Central memory CD4-positive, alpha-beta T cell (primary cell): ENCODE data around the gene GSPT1.
"Not testable (repeated sequence)": the region's sequence is repeated elsewhere in the genome, so short reads cannot be mapped to it uniquely, and the experiment has no call there.

Source experiments
- DNase-seq: peaks from one replicate; pipeline ENCODE4 v3.0.0; 2022
- total RNA-seq, 3 experiments: gene quantifications; one replicate each; lab custom pipeline; 2026; lab: John Stamatoyannopoulos, UW

Gene GSPT1
- total RNA-seq: 206 to 448 (median 214) reads per million in 3 experiments

DNA sequence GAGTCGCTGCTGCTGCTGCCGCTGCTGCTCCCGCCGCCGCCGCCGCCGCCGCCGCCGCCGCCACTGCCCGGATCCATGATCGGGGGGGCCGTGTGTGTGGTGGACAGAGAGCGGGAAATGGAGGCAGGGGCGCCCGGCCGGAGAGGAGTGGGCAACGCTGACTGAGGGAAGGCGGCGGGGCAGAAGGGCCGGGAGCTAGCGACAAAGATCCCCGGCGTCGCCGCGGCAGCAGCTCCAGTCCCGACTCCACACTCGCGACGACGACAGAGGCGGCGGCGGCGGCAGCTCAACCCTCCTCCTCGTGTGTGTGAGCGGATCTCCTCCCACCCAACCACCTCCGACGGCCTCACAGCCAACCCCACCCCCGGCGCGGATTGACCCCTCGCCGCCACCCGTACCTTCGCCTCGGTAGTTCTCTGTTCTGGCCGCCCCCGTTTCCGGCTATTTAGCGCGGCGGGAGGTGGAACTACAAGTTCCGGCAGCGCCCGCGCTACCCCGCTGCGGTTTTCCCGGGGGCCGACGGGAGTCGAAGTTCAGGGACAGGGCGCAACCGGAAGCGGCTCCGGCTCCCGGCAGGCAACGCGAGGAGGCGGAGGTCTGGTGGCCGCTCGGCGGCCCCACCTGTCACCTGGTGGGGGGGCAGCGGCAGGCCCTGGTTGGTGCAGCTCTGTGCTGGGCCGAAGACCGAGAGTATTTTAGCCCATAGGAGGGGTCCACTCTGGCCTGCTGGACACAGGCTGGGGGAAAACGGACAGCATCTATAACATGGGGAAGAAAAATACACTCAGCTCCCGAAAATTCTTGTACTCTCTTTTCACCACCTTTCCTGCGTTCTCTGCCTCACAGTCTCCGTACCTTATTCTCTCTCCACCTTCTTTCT lies at the start of gene GSPT1:
GSPT1 (minus strand) TSS at position 313 of the 880 bp plus-strand sequence; CDS start at position 77, 236 bp downstream.
- DNase-seq: peak; percentile 99

DNA sequence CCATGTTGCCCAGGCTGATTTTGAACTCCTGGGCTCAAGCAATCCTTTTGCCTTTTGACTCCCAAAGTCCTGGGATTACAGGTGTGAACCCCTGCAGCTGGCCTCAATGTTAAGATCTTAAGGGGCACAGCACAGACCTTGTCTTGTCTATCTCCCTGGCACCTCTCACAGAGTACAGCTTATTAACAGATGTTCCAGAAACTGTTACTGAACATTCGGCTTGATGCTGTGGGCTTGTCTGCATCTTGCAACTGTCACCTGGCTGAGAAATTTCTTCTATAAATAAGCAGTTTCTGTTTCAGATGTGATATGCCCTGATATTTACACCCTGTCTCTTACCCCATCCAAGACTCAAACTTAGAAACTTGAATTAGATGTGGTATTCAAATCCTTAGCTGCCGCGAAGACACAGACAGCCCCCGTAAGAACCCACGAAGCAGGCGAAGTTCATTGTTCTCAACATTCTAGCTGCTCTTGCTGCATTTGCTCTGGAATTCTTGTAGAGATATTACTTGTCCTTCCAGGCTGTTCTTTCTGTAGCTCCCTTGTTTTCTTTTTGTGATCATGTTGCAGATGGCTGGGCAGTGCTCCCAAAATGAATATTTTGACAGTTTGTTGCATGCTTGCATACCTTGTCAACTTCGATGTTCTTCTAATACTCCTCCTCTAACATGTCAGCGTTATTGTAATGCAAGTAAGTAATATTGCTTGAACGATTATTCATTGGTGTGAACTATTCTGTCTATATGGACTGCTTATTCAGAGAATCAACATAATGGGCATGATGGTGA lies 49.2 kb upstream of the GSPT1 start, which contains the start of gene TNFRSF17:
TNFRSF17 (plus strand) TSS at position 450 of the 791 bp plus-strand sequence; CDS start at position 565, 115 bp downstream.
- DNase-seq: no peak

DNA sequence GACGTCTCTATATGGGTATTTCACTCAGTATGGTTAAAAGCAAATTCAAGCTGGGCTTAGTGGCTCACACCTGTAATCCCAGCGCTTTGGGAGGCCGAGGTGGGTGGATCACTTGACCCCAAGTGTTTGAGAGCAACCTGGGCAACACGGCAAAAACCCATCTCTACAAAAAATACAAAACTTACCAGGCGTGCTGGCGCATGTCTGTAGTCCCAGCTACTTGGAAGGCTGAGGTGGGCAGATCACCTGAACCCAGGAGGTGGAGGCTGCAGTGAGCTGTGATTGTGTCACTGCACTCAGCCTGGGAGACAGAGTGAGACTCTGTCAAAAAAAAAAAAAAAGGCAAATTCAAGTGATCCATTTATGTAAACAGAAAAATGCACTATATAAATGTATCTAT lies 48.0 kb upstream of the GSPT1 start:
- DNase-seq: no peak

DNA sequence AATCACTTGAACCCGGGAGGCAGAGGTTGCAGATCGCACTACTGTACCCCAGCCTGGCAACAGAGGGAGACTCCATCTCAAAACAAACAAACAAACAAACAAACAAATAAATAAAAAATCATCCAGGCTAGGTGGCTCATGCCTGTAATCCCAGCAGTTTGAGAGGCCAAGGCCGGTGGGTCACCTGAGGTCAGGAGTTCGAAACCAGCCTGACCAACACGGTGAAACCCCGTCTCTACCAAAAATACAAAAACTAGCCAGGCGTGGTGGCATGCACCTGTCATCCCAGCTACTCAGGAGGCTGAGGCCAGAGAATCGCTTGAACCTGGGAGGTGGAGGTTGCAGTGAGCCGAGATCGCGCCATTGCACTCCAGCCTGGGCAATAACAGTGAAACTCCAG lies 47.2 kb upstream of the GSPT1 start:
- not testable (repeated sequence) for DNase-seq

DNA sequence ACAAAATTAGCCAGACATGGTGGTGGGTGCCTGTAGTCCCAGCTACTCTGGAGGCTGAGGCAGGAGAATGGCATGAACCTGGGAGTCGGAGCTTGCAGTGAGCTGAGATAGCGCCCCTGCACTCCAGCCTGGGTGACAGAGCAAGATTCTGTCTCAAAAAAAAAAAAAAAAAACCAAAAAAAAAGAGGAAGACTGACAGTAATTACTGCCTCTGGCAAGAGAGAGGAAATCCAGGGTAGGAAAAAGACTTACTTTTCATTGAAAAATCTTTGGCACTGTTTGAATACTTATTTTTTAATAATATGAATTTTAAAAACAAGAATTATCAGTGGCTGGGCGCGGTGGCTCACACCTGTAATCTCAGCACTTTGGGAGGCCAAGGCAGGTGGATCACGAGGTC lies 46.7 kb upstream of the GSPT1 start:
- not testable (repeated sequence) for DNase-seq

DNA sequence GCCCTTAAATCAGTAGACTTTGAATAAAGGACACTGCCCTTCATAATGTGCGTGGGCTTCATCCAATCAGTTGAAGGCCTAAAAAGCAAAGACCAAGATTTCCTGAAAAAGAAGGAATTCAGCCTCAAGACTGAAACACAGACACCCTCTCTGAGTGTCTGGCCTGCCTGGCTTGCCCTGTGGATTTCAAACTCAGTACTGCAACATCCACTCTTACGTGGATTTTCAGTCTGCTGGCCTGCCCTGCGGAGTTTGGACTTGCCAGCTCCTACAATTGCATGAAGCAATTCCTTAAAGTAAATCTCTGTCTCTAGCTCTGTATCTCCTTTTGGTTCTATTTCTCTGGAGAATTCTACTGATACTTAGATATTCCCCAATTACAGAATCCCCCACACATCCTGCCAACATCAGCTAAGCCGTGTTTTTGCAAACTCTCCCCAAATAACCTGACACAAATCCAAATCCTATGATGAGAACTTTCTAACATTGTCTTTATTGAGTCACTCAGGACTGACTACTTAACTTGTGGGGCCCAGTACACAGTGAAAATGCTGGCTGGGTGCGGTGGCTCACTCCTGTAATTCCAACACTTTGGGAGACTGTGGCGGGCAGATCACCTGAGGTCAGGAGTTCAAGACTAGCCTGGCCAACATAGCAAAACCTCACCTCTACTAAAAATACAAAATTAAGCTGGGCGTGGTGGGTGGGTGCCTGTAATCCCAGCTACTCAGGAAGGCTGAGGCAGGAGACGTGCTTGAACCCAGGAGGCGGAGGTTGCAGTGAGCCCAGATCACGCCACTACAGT lies 42.0 kb upstream of the GSPT1 start:
- no peak for DNase-seq

DNA sequence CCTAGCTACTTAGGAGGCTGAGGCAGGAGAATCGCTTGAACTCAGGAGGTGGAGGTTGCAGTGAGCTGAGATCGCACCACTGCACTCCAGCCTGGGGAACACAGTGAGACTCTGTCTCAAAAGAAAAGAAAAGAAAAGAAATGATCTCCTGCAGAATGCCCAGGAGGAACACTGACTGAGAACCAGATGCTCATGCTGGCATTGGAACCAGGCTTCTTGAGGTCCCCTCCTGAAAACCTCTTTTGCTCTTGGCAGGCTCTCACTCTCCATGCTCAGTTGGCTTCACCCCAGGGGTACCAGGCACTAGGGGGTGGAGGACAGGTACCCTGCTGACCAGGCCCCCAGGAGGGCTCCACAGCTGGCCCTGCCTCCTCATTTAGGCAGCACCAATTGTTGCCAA lies 40.8 kb upstream of the GSPT1 start:
- no peak for DNase-seq

DNA sequence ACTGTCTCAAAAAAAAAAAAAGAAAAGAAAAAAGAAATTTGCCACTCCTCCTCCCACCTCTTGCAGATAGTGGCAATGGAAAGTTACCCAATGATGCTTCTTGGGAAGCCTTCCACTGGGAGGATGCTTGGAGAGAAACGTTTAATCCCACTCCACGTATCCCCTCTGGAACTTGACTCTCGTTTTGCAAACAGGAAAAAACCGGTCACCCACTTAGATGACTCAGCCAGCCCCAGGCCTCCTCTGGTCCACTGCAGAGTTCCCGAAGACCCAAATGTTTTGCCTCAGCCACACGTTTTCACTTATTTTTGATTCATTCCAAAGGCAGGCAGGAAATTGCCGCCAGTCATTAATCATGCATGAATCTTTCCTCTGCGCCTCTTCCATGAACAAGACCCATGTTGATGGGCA lies 40.0 kb upstream of the GSPT1 start:
- DNase-seq: no peak

DNA sequence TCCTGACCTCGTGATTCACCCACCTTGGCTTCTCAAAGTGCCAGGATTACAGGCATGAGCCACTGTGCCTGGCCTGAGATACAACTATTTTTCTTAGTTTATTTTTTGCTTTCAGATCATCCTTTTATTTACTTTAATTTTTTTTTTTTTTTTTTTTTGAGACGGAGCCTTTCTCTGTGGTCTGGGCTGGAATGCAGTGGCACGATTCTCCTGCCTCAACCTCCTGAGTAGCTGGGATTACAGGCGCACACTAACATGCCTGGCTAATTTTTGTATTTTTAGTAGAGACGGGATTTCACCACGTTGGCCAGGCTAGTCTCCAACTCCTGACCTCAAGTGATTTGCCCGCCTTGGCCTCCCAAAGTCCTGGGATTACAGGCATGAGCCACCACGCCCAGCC lies 37.8 kb upstream of the GSPT1 start:
- not testable (repeated sequence) for DNase-seq

DNA sequence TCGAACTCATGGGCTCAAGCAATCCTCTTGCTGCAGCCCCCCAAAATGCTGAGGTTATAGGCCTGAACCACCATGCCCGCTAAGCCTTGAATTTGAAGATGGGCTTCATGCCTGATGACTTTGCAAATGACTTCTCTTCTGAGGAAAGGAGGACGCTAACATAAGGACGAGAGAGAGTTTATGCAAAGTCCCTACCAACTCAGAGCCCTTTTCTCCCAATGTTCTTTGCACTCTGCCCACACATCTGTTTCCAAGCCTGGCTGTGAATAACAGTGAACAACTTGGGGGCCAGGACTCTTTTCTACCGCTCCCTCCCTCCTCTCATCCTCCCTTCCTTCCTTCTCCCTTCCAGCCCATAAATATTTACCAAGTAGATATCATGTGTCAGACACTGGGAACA lies 34.6 kb upstream of the GSPT1 start:
- DNase-seq: no peak

DNA sequence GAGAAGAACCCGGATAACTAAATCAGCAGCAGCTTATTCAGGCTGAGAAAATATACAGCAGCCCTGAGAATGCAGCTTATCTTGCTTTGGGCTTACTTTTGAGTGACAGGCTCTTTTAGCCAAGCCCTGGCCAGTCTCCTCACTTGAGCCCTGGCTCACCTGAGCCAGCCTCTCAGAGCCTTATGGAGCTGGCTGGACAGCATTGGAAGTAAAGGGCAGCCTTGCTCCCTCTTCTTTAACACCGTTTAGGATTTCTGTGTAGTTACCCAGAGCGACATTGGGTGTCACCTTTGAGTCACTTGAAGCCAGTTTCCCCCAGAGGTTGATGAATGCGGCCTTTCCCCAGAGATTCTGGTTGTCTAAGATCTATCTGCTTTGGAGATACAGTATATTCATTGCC lies 33.8 kb upstream of the GSPT1 start:
- no peak for DNase-seq

DNA sequence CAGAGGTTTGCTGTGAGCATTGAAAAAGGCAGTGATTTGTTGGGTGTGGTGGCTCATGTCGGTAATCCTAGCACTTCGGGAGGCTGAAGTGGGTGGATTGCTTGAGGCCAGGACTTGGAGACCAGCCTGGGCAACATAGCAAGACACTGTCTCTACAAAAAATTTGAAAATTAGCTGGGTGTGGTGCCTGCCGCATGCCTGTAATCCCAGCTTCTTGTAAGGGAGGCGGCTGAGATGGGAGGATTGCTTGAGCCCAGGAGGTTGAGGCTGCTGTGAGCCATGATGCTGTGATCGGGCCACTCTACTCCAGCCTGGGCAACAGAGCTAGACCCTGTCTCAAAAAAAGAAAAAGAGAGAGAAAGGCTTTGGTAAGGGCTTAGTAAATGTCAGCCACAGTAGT lies 33.1 kb upstream of the GSPT1 start:
- DNase-seq: no peak

DNA sequence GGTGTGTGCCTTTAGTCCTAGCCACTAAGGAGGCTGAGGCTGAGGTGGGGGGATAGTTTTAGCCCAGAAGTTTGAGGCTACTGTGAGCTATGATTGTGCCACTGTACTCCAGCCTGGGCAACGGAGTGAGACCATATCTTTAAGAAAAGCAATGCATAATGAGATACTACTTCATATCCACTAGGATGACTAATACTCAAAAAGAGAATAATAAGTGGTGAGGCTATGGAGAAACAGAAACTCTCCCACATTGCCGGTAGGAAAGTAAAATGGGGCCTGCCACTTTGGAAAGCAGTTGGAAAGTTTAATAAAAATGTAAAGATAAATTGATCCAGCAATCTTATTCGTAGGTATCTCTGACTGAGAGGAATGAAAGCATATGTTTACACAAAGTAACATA lies 30.7 kb upstream of the GSPT1 start:
- DNase-seq: no peak

DNA sequence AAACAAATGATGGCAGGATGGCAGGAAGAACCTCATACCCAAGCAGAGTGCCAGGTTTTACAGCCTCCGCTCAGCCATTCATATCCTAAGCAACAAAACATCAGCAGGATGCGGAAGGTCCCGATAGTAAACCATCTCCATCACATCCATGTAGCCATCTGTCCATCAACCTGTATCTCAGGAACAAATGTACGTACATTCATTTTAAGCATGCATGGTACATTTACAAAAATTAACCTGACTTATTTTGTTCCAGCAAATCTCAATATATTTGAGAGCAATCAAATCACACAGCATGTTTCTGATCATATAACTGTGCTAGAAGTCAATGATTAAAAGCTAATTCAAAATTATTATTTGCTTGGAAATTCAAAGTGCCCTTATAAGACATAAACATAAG lies 26.2 kb upstream of the GSPT1 start, which contains the start of gene NPIPB2:
NPIPB2 (minus strand) TSS at position 101 of the 400 bp plus-strand sequence; CDS start at position 101, 0 bp downstream.
- DNase-seq: not testable (repeated sequence)

DNA sequence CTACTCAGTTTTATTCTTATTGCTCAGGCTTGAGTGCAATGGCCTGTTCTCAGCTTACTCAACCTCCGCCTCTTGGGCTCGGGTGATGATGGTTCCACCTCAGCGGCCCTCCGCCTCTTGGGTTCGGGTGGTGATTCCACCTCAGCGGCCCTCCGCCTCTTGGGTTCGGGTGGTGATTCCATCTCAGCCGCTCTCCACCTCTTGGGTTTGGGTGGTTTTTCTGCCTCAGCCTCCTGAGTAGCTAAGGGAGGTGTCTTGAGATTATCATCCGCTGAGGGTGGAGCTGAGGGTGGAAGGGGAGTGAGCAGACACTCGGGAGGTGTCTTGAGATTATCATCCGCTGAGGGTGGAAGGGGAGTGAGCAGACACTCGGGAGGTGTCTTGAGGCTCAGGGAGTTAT lies 11.6 kb upstream of the GSPT1 start:
- not testable (repeated sequence) for DNase-seq

DNA sequence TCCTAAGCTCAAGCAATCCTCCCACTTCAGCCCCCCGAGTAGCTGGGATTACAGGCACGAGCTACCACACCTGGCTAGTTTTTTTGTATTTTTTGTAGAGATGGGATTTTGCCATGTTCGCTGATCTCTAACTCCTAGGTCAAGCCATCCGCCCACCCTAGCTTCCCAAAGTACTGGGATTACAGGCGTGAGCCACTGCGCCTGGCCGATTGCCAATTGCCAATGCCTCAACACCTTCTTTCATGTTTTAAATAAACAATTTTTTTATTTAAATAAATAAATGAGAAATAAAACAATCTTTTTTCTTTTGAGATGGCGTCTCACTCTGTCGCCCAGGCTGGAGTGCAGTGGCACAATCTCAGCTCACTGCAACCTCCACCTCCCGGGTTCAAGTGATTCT lies 8.3 kb upstream of the GSPT1 start:
- not testable (repeated sequence) for DNase-seq

DNA sequence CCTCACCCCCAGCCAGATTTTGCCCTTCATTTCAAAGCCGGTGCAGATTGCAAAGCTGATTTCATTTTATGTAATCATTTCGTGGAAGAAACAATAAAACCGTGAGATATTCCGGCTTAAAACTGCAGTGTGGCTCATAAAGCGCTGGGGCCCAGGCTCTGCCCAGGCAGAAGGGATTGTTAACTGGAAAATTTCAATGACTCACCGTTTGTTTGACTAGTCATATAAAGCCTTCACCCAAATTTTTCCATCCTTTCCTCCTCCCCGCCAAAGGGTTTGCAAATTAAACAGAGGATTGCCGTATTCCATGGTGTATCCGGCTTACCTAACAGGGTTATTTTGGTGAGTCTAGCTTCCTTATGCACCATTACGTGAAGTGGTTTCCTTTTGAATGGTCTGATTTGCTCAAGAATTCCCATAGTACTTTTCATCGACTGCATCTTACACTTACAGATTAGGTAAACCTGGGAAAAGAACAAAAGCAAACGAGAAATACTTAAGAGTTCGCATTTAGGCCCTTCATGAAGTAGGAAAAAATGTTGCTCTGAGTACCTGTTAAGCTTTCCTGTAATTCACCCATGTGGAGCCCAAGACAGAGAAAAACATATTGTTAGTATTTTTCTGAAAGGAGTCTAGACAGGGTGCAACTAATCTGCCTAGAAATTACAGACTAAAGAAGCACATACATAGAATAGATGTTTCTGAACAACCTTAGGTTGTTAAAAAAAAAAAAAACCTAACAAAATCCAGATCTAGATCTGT lies 949 bp upstream of the GSPT1 start:
- no peak for DNase-seq

DNA sequence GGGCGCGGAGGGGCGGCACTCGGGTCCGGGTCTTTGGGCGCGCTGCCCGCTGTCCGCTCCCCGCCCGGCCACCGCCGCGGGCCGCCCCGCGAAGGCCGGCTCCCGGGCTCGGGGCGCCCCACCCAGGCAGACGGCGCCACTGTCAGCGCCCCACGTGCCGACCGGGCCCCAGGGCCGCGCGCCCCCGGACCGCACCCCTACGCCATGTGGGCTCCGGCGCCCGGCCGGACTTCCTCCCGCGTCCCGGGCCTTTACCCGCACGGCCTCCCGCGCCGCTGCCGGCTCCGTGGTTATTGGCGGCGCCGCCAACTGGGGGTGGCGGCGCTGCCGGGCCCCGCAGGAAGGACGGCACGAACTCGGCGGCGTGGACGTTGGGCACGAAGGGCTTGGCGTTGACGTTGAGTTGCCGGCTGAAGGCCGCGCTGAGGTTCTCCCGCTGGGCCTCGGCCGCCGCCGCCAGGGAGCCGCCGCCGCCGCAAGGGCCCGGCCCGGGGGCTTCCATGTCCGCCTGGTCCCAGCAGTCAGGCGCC lies 577 bp downstream of the GSPT1 start:
- DNase-seq: peak; percentile 24

DNA sequence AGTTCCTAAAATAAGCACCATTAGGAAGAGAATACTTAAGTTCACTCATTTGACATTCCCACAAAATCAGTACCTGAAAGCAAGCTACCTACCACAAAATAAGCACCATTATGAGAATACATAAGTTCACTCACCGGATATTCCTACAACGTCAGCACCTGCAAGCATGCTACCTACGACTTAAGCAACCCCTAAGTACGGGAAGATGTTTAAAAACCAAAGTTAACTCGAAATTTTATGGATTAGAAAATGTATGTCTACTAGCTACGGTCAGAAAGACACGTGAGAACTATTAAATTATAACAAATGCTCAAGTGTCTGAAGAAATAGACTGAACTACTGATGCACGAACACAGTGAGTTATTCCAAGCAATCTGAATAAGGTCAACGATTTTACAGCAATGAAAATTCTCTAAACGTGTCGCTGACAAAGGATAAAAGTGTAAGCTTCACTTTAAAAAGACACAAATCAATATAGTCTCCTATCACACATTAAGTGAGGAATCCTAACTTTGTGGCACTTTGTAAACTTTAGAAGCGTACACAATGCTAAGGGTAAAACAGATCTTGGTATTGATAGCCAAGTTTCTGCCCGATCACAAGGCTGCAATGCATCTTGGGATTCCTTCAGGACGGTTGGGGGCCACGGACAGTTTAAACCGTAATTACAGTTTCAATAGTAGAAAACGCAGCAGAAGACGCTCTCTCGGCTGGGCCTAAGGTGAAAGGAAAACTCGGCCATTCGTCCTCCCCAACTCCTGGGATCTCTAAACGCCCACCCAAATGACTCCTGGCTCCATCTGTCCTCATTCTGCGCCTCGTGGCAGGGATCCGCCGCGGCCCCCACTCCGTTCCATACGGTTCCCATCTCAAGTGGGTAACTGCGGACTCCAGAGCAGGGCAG lies 1.3 kb downstream of the GSPT1 start:
- DNase-seq: peak; percentile 56

DNA sequence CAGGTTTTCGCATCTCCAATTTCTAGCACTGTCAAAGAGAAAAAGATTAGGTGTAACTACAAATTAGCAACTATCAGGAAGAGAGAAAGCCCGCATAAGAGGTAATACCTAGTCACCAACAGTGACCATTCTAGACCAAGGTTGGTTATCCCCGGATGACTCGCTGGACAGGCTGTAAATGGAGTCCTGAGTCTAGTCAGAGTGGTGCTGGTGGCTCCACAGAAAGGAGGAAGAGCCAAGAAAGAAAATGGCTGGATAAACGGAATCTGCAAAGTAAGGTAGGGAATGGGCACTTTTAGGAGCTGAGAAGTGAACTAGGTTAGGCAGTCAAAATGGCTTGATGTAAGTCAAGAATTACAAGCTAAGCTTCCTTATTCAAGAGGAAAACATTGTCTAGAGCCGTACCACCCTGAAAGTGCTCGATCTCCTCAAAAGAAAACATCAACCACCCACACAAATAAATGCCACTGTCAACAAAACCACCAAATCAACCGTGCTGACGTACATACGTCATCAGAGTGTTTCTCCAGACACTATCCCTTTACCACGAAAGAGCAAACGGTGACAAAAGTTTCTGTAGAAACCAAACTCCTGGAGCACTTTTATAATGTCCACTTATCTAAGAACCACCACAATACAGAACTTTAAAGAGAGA lies 2.2 kb downstream of the GSPT1 start:
- DNase-seq: peak; percentile 80
